Measurements from ENCODE around the gene PRDM11. TPM values are rescaled to one million over a fixed set of nuclear protein-coding genes. Genes with fewer than 3 reads are reported as not detected.

Gene PRDM11
- polyA plus RNA-seq, 3 donors: 22.4 to 25.9 (median 23.2) TPM

GRCh38 chr11:45141171-45141570, 5.3 kb upstream of the PRDM11 start:
- no peak for DNase-seq

GRCh38 chr11:45141631-45142030, 4.8 kb upstream of the PRDM11 start:
- DNase-seq: no peak

- DNase-seq: no peak
Measured at GRCh38 chr11:45142241-45143055, 4.0 kb upstream of the PRDM11 start.

- no peak for DNase-seq
Measured at GRCh38 chr11:45143494-45143893, 2.9 kb upstream of the PRDM11 start.

GRCh38 chr11:45144126-45145082, 2.0 kb upstream of the PRDM11 start:
- no peak for DNase-seq

GRCh38 chr11:45145083-45145378, 1.4 kb upstream of the PRDM11 start:
- no peak for DNase-seq

GRCh38 chr11:45145379-45146071, 914 bp upstream of the PRDM11 start:
- peak; percentile 20 for DNase-seq

- peak; percentile 96 for DNase-seq
Measured at GRCh38 chr11:45147017-45147728, 734 bp downstream of the PRDM11 start.

GRCh38 chr11:45147891-45148675, 1.6 kb downstream of the PRDM11 start:
- no peak for DNase-seq

- no peak for DNase-seq
Measured at GRCh38 chr11:45149483-45150056, 3.1 kb downstream of the PRDM11 start.

GRCh38 chr11:45150301-45150700, 3.9 kb downstream of the PRDM11 start:
- DNase-seq: no peak

GRCh38 chr11:45150943-45151342, 4.5 kb downstream of the PRDM11 start:
- no peak for DNase-seq

- DNase-seq: no peak
Measured at GRCh38 chr11:45151362-45151982, 5.0 kb downstream of the PRDM11 start.

- DNase-seq: no peak
Measured at GRCh38 chr11:45152740-45153595, 6.5 kb downstream of the PRDM11 start.

- no peak for DNase-seq
Measured at GRCh38 chr11:45154276-45154675, 7.8 kb downstream of the PRDM11 start.

- DNase-seq: no peak
Measured at GRCh38 chr11:45155058-45155551, 8.7 kb downstream of the PRDM11 start.

- DNase-seq: no peak
Measured at GRCh38 chr11:45155627-45156180, 9.3 kb downstream of the PRDM11 start.

GRCh38 chr11:45156201-45156600, 9.8 kb downstream of the PRDM11 start:
- DNase-seq: no peak

- DNase-seq: no peak
Measured at GRCh38 chr11:45156741-45157140, 10.3 kb downstream of the PRDM11 start.

All from renal pelvis (tissue), 4 donors.